Measurements from ENCODE around the gene BCAS3.

The BCAS3 gene

GRCh38 chr17:61363601-61364462, 686.2 kb downstream of the BCAS3 start:
- no peak for DNase-seq (ENCODE audit: low read depth)

GRCh38 chr17:61364463-61364846, 686.8 kb downstream of the BCAS3 start:
- DNase-seq (ENCODE audit: low read depth): no peak

- no peak for DNase-seq (ENCODE audit: low read depth)
Observed at GRCh38 chr17:61366076-61366714, 688.5 kb downstream of the BCAS3 start.

DNA sequence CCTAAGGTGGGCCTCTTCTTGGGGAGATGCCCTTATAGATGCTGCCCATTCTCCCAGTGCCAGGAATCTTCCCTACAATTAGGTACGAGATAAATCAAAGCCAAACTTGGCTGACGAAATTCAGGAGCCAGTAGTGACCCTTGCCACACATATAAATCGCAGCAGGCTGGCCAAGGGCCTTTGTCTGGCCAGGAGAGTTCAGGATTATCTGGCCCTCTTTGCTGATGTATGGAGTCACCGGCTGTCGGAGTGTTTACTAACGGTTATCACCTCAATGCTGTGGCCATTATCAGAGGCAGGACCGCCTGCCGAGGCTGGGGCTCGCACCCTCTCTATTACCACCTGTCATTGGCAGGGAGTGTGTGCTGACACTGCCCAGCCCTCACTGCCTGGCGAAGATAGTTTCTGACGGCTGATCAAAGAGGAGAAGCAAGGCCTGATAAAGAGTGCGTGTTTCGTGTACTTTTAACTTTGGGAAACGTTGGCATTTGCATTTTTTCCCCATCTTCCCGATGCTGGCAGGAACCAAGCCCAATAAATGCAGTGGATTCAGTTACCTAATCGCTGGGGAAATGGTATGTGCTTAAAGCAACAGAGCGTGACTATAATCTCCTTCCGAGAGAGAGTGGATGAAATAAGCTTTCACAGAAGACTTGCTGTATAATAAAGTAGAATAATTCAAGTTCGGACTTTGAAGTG, 689.2 kb downstream of the BCAS3 start:
- DNase-seq (ENCODE audit: low read depth): no peak

DNA sequence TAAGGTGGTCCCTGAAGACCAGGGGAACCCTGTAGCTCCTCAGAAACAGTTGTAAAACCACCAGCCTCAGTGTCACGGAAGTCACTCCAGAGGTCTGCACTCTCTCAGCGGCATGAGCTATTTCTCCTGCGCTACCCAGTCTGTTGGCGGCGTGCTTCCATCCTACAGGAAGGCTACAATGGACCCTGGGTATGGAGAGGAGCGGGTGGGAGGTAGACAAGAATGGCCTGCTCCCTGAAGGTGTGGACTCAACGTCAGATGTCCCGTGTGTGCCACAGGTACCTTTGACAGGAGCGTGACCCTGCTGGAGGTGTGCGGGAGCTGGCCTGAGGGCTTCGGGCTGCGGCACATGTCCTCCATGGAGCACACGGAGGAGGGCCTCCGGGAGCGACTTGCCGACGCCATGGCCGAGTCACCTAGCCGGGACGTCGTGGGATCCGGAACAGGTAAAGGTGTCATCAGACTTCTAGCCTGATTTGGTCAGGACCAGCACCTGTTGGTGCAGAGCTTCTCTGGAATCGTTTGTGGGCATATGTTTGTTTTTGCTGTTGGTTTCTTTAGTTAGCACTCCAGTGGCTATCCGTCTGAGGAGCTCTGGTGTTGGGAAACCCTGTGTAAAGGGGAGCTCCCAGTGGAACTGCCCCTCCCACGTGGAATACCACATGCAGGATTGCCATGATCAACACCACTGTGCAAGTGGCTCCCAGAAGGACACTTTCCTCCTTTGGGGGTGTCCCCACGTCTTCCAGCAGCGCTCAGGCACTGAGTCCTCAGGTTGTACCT, 690.6 kb downstream of the BCAS3 start:
- no peak for DNase-seq (ENCODE audit: low read depth)

- DNase-seq (ENCODE audit: low read depth): no peak
Observed at GRCh38 chr17:61368832-61369450, 691.3 kb downstream of the BCAS3 start.

- DNase-seq (ENCODE audit: low read depth): no peak
Observed at GRCh38 chr17:61369751-61370150, 692.1 kb downstream of the BCAS3 start.

DNA sequence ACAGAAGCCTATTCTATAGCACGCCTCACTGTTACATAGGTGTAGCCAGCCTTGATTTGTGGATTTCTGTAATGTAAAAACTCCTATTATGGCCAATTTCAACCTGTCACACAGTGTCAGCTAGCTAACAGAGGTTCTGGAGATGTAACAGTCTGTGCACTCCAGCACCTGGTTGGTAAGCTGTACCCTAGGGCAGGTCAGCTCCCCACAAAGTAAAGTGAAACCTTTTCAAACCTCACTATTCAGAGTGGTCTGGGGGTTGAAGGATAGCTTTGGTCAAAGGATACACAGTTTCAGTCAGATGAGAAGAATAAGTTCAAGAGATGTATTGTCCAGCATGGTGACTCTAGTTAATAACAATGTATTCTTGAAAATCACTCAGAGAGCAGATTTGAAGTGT, 693.5 kb downstream of the BCAS3 start:
- DNase-seq (ENCODE audit: low read depth): no peak

DNA sequence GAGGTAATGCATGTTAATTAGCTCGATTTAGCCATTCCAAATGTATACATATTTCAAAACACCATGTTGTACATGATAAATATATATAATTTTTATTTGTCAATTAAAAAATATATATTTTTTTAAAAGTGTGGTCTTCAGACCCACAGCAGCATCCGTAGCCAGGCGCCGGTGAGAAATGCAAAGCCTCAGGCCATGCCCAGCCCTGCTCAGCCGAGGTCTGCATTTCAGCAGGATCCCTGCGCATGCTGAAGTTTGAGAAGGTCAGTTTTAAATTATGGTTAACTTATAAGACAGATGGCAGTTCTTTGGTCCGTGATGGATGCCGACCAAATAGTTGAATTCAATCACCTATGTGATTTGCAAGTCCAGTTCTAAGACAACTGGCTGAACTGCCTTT, 694.0 kb downstream of the BCAS3 start:
- DNase-seq (ENCODE audit: low read depth): no peak

DNA sequence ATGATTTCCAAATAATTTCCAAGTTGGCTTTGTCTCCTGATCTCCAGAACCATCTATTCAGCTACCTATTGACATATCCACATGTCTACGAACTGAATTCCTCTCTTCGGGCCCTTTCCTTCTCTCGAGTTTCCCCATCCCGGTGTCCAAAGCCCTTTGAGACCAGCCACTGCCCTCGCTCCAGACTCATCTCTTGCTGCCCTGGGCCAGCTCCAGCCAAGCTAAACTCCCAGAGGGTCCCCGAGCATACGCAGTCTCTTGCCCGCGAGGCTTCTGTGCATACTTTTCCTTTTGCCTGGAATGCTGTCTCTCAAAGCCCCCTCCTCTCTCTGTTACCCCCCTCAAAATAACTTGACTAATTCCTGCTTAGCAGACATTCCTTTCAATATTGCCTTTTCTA, 694.8 kb downstream of the BCAS3 start:
- DNase-seq (ENCODE audit: low read depth): no peak

DNA sequence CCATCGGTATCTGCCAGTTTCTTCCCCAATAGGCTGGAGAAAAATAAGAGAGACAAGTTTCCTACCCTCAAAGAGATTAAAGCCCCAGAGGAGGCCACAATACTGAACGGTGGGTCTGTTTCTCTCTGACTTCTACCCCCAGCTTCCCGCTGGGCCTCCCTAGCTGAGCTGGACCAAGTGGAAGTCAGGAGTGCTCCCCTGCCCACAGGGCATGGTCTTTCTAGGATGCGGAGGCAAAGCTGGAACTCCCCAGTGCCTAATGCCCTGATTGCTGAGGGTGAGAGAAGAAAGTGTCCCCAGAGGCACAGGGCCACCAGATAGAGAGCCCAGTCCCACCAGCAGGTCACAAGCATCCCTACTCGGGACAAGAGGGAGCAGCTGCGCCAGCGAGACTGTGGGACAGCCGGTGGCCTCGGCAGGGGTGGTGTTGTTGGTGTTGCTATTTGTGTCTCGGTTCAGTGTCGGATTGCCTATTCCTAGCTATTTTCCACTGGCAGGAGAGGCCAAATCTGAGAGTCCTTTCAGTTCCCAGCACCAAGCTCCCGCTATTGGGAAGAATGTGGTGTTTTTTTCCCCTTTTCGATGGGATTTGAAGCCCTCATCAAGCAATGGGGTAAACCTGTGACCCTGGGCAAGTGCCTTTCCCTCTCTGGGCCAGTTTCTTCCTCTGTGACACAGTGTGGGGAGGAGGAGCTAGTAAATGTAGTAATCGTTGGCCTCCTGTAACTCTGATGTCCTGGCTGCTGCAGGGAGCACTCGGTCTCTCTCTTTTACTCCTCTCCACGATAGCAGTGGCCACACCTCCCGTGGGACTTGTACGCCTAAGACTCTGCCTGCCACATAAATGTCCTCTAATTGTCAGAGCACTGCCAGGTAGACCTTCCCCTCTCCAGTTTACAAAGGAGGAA, 699.5 kb downstream of the BCAS3 start:
- DNase-seq (ENCODE audit: low read depth): no peak

DNA sequence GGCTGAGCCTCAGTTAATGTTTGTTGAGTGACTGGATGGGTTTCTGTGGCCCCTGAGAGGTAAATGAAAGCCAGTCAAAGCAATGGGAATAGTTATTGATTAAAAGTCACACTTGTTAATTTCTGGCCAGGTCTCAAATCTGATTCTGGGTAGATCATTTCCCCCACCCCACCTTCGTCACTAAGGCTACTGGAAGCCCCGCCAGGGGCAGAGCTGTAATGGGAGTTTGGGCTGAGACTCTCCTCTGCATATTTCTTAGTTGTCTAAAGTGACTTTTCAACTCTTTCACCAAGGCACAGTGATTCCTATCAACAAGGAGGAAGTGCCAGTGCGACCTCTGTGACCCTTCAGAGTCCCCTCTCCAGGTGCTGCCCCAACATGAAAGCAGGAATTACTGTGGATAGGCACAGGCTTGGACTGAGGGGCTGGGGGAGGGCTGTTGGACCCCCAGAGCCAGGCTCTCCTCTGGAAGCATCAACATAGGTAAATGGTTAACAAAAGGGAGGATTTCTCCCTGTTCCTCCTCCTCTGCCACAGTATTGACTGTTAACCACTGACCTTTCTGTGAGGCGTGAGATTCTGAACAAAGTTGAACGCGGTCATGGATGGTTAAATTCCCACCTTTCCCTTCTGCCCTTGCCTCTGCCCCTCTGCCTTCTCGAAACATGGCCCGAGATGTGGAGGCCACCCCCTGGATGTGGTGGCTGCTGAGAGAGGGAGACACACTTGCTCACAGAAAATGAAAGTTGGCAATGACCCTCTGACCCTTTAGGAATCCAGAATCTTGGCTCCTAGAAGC, 701.2 kb downstream of the BCAS3 start:
- no peak for DNase-seq (ENCODE audit: low read depth)

DNA sequence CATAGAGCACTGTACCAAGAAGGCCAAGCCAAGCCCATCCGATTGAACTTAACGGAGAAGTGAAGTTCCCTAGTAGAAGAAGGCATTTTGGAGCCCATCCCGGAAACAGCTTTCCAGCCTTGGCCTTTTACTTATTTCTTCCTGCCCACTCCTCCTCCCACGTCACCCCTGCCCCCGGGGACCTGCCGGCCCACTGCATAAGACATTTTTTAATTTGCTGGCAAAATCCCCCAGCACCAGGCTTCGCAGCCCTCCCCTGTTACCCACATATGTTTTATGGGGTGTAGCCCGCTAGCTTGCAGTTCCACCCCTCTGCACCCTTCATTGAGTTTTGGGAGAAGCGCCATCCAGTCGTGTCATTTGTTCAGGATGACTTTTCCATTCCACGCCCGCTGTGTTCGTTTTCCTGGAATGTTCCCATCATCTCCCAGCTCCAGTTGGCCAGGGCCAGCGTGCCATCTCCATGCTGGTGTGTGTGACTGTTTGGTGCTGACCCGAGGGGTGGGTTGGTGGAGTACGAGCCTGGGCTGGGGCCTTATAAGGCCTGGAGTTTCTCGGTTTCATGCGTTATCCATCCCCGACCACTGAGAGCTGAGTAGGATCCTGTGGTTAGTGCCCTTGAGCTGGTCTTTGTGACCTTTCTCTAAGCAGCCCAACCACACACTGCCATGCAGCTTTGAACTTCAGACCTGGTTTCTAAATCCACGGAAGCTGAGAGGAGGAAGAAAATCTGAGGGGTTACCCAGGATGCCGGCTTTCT, 702.0 kb downstream of the BCAS3 start:
- no peak for DNase-seq (ENCODE audit: low read depth)

GRCh38 chr17:61380217-61380835, 702.7 kb downstream of the BCAS3 start:
- DNase-seq (ENCODE audit: low read depth): no peak

- no peak for DNase-seq (ENCODE audit: low read depth)
Observed at GRCh38 chr17:61380836-61381525, 703.3 kb downstream of the BCAS3 start.

DNA sequence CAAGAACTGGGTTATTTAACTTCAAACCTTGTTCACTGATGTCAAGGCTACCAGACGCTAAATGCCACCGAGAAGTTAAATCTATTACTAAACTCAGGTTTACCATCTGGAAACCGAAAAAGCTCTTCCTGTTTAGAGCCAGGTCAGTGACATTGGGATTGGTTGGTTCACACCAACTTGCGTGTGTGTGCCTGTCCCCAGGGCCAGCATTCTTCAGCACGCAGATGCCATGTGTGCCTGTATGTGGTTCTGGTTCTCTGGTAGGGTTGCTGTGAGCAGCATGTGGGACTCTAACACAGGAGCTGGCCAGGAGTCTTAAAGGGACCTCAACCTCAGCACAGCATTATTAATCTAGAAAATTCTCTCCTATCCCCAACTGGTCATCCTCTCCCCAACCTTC, 703.9 kb downstream of the BCAS3 start:
- no peak for DNase-seq (ENCODE audit: low read depth)

- no peak for DNase-seq (ENCODE audit: low read depth)
Observed at GRCh38 chr17:61382796-61383688, 705.4 kb downstream of the BCAS3 start.

Measured in activated gamma-delta T cell treated with anti-CD3 and anti-CD28 coated beads, Interleukin-2, amount 50 U/mL, for 16 hours (primary cell).